GM12878 (cell line): ENCODE data around the gene DTNBP1. TPM values are rescaled to one million over a fixed set of nuclear protein-coding genes. Genes with fewer than 3 reads are reported as not detected.
A peak's percentile ranks its signal among the peaks of the same experiment; 100 is the strongest.

Experiments used
- BCL3 ChIP-seq: IDR thresholded peaks from 2 replicates; pipeline ENCODE4 v1.6.1; 2011; ENCODE audit warnings: borderline replicate concordance, low read depth, mild to moderate bottlenecking, moderate library complexity, low read length; ENCODE audit not compliant: insufficient read depth, poor library complexity, severe bottlenecking
- CBX5 ChIP-seq: sonication (generic); IDR thresholded peaks from 2 replicates; pipeline ENCODE4 v1.6.1; 2016; ENCODE audit warnings: low read depth, moderate library complexity, mild to moderate bottlenecking, inconsistent platforms
- GABPA ChIP-seq: IDR thresholded peaks from 2 replicates; pipeline ENCODE4 v1.6.1; 2014; ENCODE audit warnings: antibody characterized with exemption, low read depth, mild to moderate bottlenecking, inconsistent platforms
- JUNB ChIP-seq: IDR thresholded peaks from 2 replicates; pipeline ENCODE4 v1.6.1; 2016; ENCODE audit warnings: antibody characterized with exemption, mild to moderate bottlenecking
- NFXL1 ChIP-seq: fragments of 450-650 bp; IDR thresholded peaks from 2 replicates; pipeline ENCODE4 v1.6.1; 2017; ENCODE audit warnings: antibody characterized with exemption, mild to moderate bottlenecking, borderline replicate concordance
- NKRF ChIP-seq: fragments of 450-650 bp; conservative IDR thresholded peaks from 2 replicates; pipeline ENCODE4 v1.6.1; 2017; ENCODE audit warnings: mild to moderate bottlenecking, moderate library complexity
- PBX3 ChIP-seq: IDR thresholded peaks from 2 replicates; pipeline ENCODE4 v1.6.1; 2011; ENCODE audit warnings: mild to moderate bottlenecking, low read depth, low read length, moderate library complexity; ENCODE audit not compliant: insufficient replicate concordance
- SP1 ChIP-seq: IDR thresholded peaks from one replicate; pipeline ENCODE4 v1.6.1; 2011; ENCODE audit warnings: low read depth, low read length
- SUZ12 ChIP-seq: fragments of 200-600 bp; sonication (generic); IDR thresholded peaks from one replicate; pipeline ENCODE4 v1.6.1; 2018; ENCODE audit warnings: antibody characterized with exemption, mild to moderate bottlenecking; ENCODE audit not compliant: unreplicated experiment
- USF1 ChIP-seq: IDR thresholded peaks from 2 replicates; pipeline ENCODE4 v1.6.1; 2011; ENCODE audit warnings: borderline replicate concordance, low read depth, mild to moderate bottlenecking, moderate library complexity, mixed read lengths, low read length; ENCODE audit not compliant: insufficient read depth; ENCODE audit errors: extremely low read length
- polyA plus RNA-seq, 11 experiments: library from polyadenylated mRNA; depleted of rRNA in 4 of 11; unstranded in 6 of 11; stranded (reverse) in 5 of 11; fragments of >200 nt; fragmentation: Nextera tagmentation in 4 of 11; fragmentation: Illumina TruSeq in 1 of 11; extraction: Ambion mirVana in 4 of 11; extraction: Trizol in 1 of 11; gene quantifications; 1 replicate in 1 of 11; 2 replicates in 10 of 11; pipeline versions ENCODE4 v1.2.1 to v1.2.3, GENCODE V29; 2011 to 2016; ENCODE audit warnings: inconsistent platforms in 2 of 11, missing spikeins in 2 of 11, low read depth in 1 of 11
- total RNA-seq, 4 experiments: library from RNA; depleted of rRNA in 3 of 4; stranded (reverse); fragments of >200 nt in 3 of 4; fragmentation: Illumina TruSeq in 1 of 4; extraction: Trizol in 1 of 4; gene quantifications; 2 replicates each; pipeline versions ENCODE4 v1.2.1 to v1.2.3, GENCODE V29; 2013 to 2021
- TF ChIP-seq, protein P1 (sequence below): fragments of 450-650 bp; IDR thresholded peaks from 2 replicates; pipeline ENCODE4 v1.6.1; 2017; ENCODE audit warnings: low read depth, mild to moderate bottlenecking, moderate library complexity

Gene DTNBP1
- total and polyA plus RNA-seq, 10 of the 15 experiments (the other 5 are each of a cell fraction or from before 2014, with no cell fraction given) = 7.1 to 40.3 (median 20.1) TPM

- TF ChIP-seq, protein P1, sequence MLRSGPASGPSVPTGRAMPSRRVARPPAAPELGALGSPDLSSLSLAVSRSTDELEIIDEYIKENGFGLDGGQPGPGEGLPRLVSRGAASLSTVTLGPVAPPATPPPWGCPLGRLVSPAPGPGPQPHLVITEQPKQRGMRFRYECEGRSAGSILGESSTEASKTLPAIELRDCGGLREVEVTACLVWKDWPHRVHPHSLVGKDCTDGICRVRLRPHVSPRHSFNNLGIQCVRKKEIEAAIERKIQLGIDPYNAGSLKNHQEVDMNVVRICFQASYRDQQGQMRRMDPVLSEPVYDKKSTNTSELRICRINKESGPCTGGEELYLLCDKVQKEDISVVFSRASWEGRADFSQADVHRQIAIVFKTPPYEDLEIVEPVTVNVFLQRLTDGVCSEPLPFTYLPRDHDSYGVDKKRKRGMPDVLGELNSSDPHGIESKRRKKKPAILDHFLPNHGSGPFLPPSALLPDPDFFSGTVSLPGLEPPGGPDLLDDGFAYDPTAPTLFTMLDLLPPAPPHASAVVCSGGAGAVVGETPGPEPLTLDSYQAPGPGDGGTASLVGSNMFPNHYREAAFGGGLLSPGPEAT = peak; percentile 40; the same call in 1 of the 2 replicates
- TF ChIP-seq JUNB = no peak
- TF ChIP-seq NFXL1 = no peak
- no peak for TF ChIP-seq SP1
- TF ChIP-seq BCL3 = no peak
- no peak for TF ChIP-seq SUZ12
- TF ChIP-seq USF1 = no peak
- TF ChIP-seq GABPA = no peak
- TF ChIP-seq NKRF = no peak
- TF ChIP-seq CBX5 = no peak
- TF ChIP-seq PBX3 = no peak
Measured at GRCh38 chr6:15628499-15629131, 34.2 kb downstream of the DTNBP1 start (continued).
